ENCODE results near the gene ARHGAP26. TPM values are rescaled to one million over a fixed set of nuclear protein-coding genes. Genes with fewer than 3 reads are reported as not detected.

The ARHGAP26 gene
- total and polyA plus RNA-seq, 2 donors (not counting 1 experiment from before 2014, with no cell fraction given) = 4.1 to 6.8 TPM

GRCh38 chr5:142820447-142820846 lies 50.3 kb downstream of the ARHGAP26 start:
- Histone ChIP-seq H2AFZ (ENCODE audit: low read length) (no peak overlapping the region), H3K27ac (ENCODE audit: insufficient read depth, low read length) (no peak overlapping the region), H3K4me3 (replicated peaks in 1 of 4; ENCODE audit: control extremely low read depth in 1 of 4, insufficient read depth in 1 of 4, low read depth in 3 of 4, low read length in 4 of 4) (no peak overlapping the region), H3K4me2 (ENCODE audit: extremely low read depth, insufficient read depth, low read length) (no peak overlapping the region), H3K27me3 (ENCODE audit: control insufficient read depth, insufficient read depth, low read length) (no peaks in the 10 kb centered on the region), H4K20me1 (ENCODE audit: control insufficient read depth, extremely low read depth, insufficient read depth, low read length) (no peaks in the 10 kb centered on the region), H3K9ac (ENCODE audit: insufficient read depth, low read length) (no peak overlapping the region), H3K36me3 (ENCODE audit: control insufficient read depth, insufficient read depth, low read length) (no peaks in the 10 kb centered on the region), H3K4me1 (ENCODE audit: control insufficient read depth, extremely low read depth, insufficient read depth, low read length) (peaks cover 25% of the 10 kb centered on the region), H3K9me3 (ENCODE audit: control insufficient read depth, insufficient read depth, low read depth, low read length) (no peaks in the 10 kb centered on the region), H3K79me2 (ENCODE audit: control insufficient read depth, insufficient read depth, low read length) (no peaks in the 10 kb centered on the region)
- no peak for TF ChIP-seq CTCF (conservative IDR thresholded peaks at IDR 0.05 in 1 of 2, IDR thresholded peaks at IDR 0.05 in 1 of 2; ENCODE audit: low read depth in 1 of 2, low read length in 2 of 2)
- no peak for TF ChIP-seq EZH2 (IDR thresholded peaks at IDR 0.05; ENCODE audit: low read length, missing control alignments)
- DNase-seq (ENCODE audit: low read depth in 2 of 2) = no peak

GRCh38 chr5:142821034-142821732 lies 51.0 kb downstream of the ARHGAP26 start:
- no peak overlapping the region for H3K4me3 ChIP-seq (replicated peaks in 1 of 4; ENCODE audit: control extremely low read depth in 1 of 4, insufficient read depth in 1 of 4, low read depth in 3 of 4, low read length in 4 of 4)
- peaks cover 27% of the 10 kb centered on the region for H3K4me1 ChIP-seq (ENCODE audit: control insufficient read depth, extremely low read depth, insufficient read depth, low read length)
- no peak overlapping the region for H3K4me2 ChIP-seq (ENCODE audit: extremely low read depth, insufficient read depth, low read length)
- H3K9ac ChIP-seq (ENCODE audit: insufficient read depth, low read length) = no peak overlapping the region
- H3K27me3 ChIP-seq (ENCODE audit: control insufficient read depth, insufficient read depth, low read length) = no peaks in the 10 kb centered on the region
- H2AFZ ChIP-seq (ENCODE audit: low read length) = no peak overlapping the region
- no peaks in the 10 kb centered on the region for H3K36me3 ChIP-seq (ENCODE audit: control insufficient read depth, insufficient read depth, low read length)
- H4K20me1 ChIP-seq (ENCODE audit: control insufficient read depth, extremely low read depth, insufficient read depth, low read length) = no peaks in the 10 kb centered on the region
- no peak for TF ChIP-seq CTCF (conservative IDR thresholded peaks at IDR 0.05 in 1 of 2, IDR thresholded peaks at IDR 0.05 in 1 of 2; ENCODE audit: low read depth in 1 of 2, low read length in 2 of 2)
- no peak for TF ChIP-seq EZH2 (IDR thresholded peaks at IDR 0.05; ENCODE audit: low read length, missing control alignments)
- no peak for DNase-seq (ENCODE audit: low read depth in 2 of 2)
- no peak overlapping the region for H3K27ac ChIP-seq (ENCODE audit: insufficient read depth, low read length)
- H3K9me3 ChIP-seq (ENCODE audit: control insufficient read depth, insufficient read depth, low read depth, low read length) = no peaks in the 10 kb centered on the region
- no peaks in the 10 kb centered on the region for H3K79me2 ChIP-seq (ENCODE audit: control insufficient read depth, insufficient read depth, low read length)

GRCh38 chr5:142821733-142822487 lies 51.7 kb downstream of the ARHGAP26 start:
- H3K27ac ChIP-seq (ENCODE audit: insufficient read depth, low read length) = no peak overlapping the region
- no peaks in the 10 kb centered on the region for H3K36me3 ChIP-seq (ENCODE audit: control insufficient read depth, insufficient read depth, low read length)
- H3K4me1 ChIP-seq (ENCODE audit: control insufficient read depth, extremely low read depth, insufficient read depth, low read length) = peaks cover 27% of the 10 kb centered on the region

More at GRCh38 chr5:142821733-142822487, 51.7 kb downstream of the ARHGAP26 start:
- Histone ChIP-seq H3K9ac (ENCODE audit: insufficient read depth, low read length) (no peak overlapping the region), H3K4me2 (ENCODE audit: extremely low read depth, insufficient read depth, low read length) (peak overlapping the region; percentile 44), H3K27me3 (ENCODE audit: control insufficient read depth, insufficient read depth, low read length) (no peaks in the 10 kb centered on the region), H3K79me2 (ENCODE audit: control insufficient read depth, insufficient read depth, low read length) (no peaks in the 10 kb centered on the region), H4K20me1 (ENCODE audit: control insufficient read depth, extremely low read depth, insufficient read depth, low read length) (no peaks in the 10 kb centered on the region), H3K9me3 (ENCODE audit: control insufficient read depth, insufficient read depth, low read depth, low read length) (no peaks in the 10 kb centered on the region), H3K4me3 (replicated peaks in 1 of 4; ENCODE audit: control extremely low read depth in 1 of 4, insufficient read depth in 1 of 4, low read depth in 3 of 4, low read length in 4 of 4) (no peak overlapping the region), H2AFZ (ENCODE audit: low read length) (no peak overlapping the region)
- peak; percentile 90 to 95 for DNase-seq (ENCODE audit: low read depth in 2 of 2)
- TF ChIP-seq CTCF (conservative IDR thresholded peaks at IDR 0.05 in 1 of 2, IDR thresholded peaks at IDR 0.05 in 1 of 2; ENCODE audit: low read depth in 1 of 2, low read length in 2 of 2) (no peak), EZH2 (IDR thresholded peaks at IDR 0.05; ENCODE audit: low read length, missing control alignments) (no peak)
